ENCODE data around the gene BEST4.
A peak's percentile ranks its signal among the peaks of the same experiment; 100 is the strongest.

The BEST4 gene

DNA sequence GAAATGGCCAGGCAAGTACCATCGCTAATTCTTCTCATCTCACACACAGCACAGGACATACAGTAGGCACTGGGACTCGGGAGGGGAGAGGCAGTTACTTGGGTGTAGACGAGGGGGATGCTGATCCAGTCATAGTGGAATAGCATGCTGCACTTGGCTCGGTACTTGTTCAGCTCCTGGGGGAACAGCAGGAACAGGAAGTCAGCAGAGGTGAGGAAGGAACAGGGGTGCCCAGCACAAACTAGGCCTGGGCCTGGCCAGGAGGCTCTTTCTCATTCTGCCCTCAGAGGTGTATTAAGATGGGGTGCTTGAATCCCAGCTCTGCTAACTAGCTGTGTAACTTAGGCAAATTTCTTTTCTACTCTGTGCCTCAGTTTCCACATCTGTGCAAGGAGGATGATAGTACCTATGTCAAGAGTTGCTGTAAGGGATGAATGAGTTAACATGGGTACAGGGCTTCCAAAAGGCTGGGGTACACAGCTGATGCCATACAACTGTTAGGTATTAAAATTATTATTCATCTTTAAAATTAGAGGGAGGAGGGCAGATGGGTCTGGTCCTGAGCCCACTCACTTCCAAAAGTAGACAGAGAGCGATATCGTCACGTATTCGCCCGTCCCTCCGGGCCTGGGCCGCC, 2.4 kb downstream of the BEST4 start:
- POLR2A ChIA-PET: interaction anchor here (0.6 to 1.9 kb wide), 3 partner anchors 10 to 720 kb away, joined by 3 to 8 read pairs (median 4); partner anchors contain the start of gene PLK3
- no peak for DNase-seq (ENCODE audit: extremely low spot score)
- TF ChIP-seq, protein P1, sequence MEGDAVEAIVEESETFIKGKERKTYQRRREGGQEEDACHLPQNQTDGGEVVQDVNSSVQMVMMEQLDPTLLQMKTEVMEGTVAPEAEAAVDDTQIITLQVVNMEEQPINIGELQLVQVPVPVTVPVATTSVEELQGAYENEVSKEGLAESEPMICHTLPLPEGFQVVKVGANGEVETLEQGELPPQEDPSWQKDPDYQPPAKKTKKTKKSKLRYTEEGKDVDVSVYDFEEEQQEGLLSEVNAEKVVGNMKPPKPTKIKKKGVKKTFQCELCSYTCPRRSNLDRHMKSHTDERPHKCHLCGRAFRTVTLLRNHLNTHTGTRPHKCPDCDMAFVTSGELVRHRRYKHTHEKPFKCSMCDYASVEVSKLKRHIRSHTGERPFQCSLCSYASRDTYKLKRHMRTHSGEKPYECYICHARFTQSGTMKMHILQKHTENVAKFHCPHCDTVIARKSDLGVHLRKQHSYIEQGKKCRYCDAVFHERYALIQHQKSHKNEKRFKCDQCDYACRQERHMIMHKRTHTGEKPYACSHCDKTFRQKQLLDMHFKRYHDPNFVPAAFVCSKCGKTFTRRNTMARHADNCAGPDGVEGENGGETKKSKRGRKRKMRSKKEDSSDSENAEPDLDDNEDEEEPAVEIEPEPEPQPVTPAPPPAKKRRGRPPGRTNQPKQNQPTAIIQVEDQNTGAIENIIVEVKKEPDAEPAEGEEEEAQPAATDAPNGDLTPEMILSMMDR (IDR thresholded peaks at IDR 0.05; ENCODE audit: control extremely low read depth, extremely low read depth, low read depth, missing control alignments): no peak
- CTCF ChIA-PET: interaction anchor here (0.8 to 8.0 kb wide), 9 partner anchors 8 to 515 kb away, joined by 3 to 98 read pairs (median 6); partner anchors contain the start of genes BTBD19, DYNLT4, HECTD3 and PLK3

DNA sequence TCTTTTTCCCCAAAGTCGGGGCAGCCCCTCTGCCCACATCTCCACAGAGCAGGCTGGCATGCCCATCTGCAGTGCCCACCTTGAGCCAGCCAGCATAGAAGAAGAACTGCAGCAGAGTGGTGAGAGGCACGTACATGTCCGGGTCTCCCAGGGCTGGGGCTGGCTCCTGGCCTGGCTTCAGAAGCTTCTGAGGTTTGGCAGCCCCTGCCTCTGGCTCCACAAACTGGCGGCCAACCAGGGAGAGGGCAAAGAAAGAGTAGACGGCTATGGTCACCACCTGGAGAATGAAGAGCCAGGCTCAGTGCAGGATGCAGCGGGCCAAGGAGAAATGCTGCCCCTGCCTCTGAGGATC, 3.0 kb downstream of the BEST4 start:
- TF ChIP-seq, protein P1 (IDR thresholded peaks at IDR 0.05; ENCODE audit: control extremely low read depth, extremely low read depth, low read depth, missing control alignments): no peak
- DNase-seq (ENCODE audit: extremely low spot score): no peak
- CTCF ChIA-PET: interaction anchor here (0.6 to 8.0 kb wide), 9 partner anchors 9 to 226 kb away, joined by 3 to 98 read pairs (median 6); partner anchors contain the start of genes BTBD19, DYNLT4, HECTD3 and PLK3
- POLR2A ChIA-PET: interaction anchor here (0.6 to 1.9 kb wide), 3 partner anchors 15 to 721 kb away, joined by 3 to 8 read pairs (median 4); partner anchors contain the start of gene PLK3

DNA sequence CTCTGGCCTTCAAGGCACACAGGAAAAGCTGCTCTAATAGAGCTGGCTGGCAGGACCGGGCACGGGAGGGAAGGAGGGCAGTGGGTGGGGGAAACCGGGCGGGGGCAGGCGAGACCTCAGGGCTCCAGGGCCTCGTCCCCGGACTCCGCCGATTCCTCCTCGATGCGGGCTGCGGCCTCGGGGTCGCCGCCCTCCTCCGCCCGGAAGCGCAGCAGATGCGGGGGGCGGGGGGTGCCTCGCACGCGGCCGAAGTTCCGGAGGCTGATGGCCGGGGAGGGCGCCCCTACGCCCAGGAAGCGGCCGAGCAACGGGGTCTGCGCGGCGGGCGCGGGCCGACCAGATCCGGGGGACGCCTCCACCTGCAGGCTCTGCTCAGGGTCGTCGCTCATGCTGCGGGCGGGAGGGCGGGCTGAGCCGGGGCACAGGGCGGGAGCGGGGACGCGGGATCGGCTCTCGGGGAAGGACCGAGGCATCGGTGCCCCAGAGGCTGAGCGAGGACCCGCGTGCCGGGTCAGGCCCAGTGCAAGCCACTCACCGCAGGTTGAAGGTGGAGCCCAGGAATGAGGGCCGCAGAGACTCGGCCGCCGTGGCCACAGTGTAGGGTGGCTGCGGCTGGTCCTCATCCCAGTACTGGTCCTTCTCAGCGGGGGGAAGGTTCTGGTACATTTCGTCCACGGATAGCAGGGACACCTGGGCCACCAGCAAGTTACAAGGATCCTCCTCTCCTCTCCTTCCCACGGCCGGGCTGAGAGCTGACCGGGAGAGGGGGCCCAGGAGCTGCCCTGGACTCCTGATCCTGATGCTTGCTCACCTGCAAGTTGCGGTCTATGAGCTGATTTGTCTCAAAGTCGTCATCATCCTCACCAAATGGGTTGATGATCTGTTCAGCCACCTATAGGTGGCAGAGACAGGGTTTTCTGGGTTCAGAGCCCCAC, 3.6 kb downstream of the BEST4 start:
- DNase-seq (ENCODE audit: extremely low spot score): peak; percentile 61
- CTCF ChIA-PET: interaction anchor here (0.6 to 8.0 kb wide), 13 partner anchors 9 to 227 kb away, joined by 3 to 98 read pairs (median 3); partner anchors contain the start of genes BTBD19, DYNLT4, HECTD3 and PLK3
- POLR2A ChIA-PET: interaction anchor here (0.9 to 1.9 kb wide), 5 partner anchors 9 to 35 kb away, joined by 3 to 10 read pairs (median 4); partner anchors contain the start of genes PLK3 and RPS8
- TF ChIP-seq, protein P1 (IDR thresholded peaks at IDR 0.05; ENCODE audit: control extremely low read depth, extremely low read depth, low read depth, missing control alignments): no peak

DNA sequence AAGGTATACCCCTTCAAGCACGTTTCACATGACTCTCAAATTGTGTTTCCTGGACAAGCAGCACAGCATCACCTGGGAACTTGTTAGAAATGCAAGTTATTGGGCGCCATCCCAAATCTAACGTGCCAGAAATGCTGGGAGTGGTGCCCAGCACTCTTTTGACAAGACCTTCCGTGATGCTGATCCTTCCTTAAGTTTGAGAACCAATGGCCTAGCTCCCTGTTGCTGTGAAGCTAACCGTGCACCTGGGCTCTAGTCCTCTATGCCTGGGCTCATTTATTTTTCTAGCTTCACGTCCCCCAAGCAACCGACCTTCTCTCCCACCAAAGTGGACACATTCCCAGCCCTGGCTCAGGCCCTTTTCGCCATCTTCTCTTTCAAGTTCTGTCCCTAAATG, 4.3 kb downstream of the BEST4 start:
- ChIA-PET CTCF (interaction anchor here (0.8 to 3.6 kb wide), 8 partner anchors 8 to 53 kb away, joined by 3 to 18 read pairs (median 4); partner anchors contain the start of genes PLK3, RNU5D-1 and RPS8), POLR2A (interaction anchor here (1.2 kb wide), 3 partner anchors 8 to 36 kb away, joined by 3 to 10 read pairs (median 3); partner anchors contain the start of gene RPS8)
- TF ChIP-seq, protein P1 (IDR thresholded peaks at IDR 0.05; ENCODE audit: control extremely low read depth, extremely low read depth, low read depth, missing control alignments): no peak
- no peak for DNase-seq (ENCODE audit: extremely low spot score)

DNA sequence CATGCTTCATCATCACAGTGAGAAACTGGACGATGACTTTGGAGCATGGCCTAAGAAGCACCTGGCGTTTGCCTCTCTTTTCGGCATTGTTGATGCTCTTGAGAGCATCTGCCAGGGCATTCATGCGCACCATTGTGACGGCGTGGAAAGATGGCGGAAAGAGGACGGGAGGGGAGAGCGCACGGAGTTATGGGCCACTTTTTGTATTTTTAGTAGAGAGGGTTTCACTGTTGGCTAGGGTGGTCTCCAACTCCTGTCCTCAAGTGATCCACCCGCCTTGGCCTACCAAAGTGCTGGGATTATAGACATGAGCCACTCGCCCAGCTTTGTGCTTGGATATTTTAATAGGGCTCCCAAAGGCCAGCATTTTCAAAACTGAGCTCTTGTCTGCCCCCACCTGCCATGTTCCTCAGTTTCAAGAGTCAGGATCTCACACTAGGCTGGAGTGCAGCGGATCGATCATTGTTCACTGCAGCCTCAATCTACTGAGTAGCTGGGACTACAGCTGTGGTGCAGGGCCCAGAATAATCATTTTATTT, 7.3 kb downstream of the BEST4 start:
- ChIA-PET CTCF (interaction anchor here (1.1 to 2.8 kb wide), 7 partner anchors 10 to 52 kb away, joined by 3 to 8 read pairs (median 4); partner anchors contain the start of genes PLK3 and RNU5D-1), POLR2A (interaction anchor here (0.8 to 1.8 kb wide), 5 partner anchors 9 to 39 kb away, joined by 3 to 10 read pairs (median 4); partner anchors contain the start of gene PLK3)

More for the DNA sequence above, 7.3 kb downstream of the BEST4 start:
- TF ChIP-seq, protein P1 (IDR thresholded peaks at IDR 0.05; ENCODE audit: control extremely low read depth, extremely low read depth, low read depth, missing control alignments): no peak
- DNase-seq (ENCODE audit: extremely low spot score): no peak
